ENCODE data around the gene DLGAP1. TPM values are rescaled to one million over a fixed set of nuclear protein-coding genes. Genes with fewer than 3 reads are reported as not detected.

The DLGAP1 gene
- total RNA-seq, 1 donor from 2014 or later: 3.7 TPM

DNA sequence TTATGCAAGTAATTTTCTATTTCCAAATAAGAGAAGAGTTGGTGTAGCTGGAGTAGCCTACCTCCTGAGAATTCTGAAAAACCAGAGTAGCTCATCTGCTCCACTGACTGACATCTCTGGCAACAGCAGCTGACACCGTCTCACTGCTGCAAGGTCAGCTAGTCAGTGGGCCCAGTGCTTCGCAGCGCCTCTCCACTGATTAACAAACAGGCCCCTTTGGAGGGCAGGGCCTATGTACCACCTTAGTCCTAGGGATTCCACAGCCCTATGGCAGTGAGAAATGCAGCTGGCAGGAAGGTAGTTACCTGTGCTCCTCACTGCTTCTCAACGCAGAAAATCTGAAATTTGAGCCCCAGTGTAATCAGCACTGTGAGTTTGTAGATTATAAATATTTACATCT is 97.5 kb downstream of the DLGAP1 start:
- Mint-ChIP-seq H3K9me3 (no peaks in the 10 kb centered on the region), H3K4me1 (ENCODE audit: unreplicated experiment) (peaks cover 3% of the 10 kb centered on the region), H3K4me3 (no peak overlapping the region), H3K27me3 (peaks cover 16% of the 10 kb centered on the region), H3K36me3 (no peaks in the 10 kb centered on the region), H3K27ac (no peak overlapping the region)
- TF ChIP-seq, protein P1, sequence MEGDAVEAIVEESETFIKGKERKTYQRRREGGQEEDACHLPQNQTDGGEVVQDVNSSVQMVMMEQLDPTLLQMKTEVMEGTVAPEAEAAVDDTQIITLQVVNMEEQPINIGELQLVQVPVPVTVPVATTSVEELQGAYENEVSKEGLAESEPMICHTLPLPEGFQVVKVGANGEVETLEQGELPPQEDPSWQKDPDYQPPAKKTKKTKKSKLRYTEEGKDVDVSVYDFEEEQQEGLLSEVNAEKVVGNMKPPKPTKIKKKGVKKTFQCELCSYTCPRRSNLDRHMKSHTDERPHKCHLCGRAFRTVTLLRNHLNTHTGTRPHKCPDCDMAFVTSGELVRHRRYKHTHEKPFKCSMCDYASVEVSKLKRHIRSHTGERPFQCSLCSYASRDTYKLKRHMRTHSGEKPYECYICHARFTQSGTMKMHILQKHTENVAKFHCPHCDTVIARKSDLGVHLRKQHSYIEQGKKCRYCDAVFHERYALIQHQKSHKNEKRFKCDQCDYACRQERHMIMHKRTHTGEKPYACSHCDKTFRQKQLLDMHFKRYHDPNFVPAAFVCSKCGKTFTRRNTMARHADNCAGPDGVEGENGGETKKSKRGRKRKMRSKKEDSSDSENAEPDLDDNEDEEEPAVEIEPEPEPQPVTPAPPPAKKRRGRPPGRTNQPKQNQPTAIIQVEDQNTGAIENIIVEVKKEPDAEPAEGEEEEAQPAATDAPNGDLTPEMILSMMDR (conservative IDR thresholded peaks at IDR 0.05): no peak
- DNase-seq (ENCODE audit: extremely low spot score, unreplicated experiment): no peak

DNA sequence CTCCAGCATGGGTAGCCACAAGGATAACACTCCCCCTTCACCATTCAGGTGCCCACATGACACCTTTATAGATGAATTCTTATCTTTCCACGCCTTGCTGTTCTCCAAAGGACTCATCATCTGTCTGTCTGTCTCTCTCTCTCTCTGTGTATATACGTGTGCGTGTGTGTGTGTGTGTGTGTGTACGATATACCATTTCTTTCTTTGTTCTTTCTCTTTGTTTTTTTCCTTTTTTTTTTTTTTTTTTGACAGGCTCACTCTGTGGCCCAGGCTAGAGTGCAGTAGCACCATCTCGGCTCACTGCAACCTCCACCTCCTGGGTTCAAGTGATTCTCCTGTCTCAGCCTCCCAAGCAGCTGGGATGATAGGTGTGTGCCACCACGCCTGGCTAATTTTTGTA is 98.2 kb downstream of the DLGAP1 start:
- Mint-ChIP-seq H3K36me3 (no peaks in the 10 kb centered on the region), H3K4me3 (no peak overlapping the region), H3K27ac (no peak overlapping the region), H3K4me1 (ENCODE audit: unreplicated experiment) (peaks cover 3% of the 10 kb centered on the region), H3K27me3 (peaks cover 21% of the 10 kb centered on the region), H3K9me3 (no peaks in the 10 kb centered on the region)
- TF ChIP-seq, protein P1 (conservative IDR thresholded peaks at IDR 0.05): no peak
- DNase-seq (ENCODE audit: extremely low spot score, unreplicated experiment): no peak

DNA sequence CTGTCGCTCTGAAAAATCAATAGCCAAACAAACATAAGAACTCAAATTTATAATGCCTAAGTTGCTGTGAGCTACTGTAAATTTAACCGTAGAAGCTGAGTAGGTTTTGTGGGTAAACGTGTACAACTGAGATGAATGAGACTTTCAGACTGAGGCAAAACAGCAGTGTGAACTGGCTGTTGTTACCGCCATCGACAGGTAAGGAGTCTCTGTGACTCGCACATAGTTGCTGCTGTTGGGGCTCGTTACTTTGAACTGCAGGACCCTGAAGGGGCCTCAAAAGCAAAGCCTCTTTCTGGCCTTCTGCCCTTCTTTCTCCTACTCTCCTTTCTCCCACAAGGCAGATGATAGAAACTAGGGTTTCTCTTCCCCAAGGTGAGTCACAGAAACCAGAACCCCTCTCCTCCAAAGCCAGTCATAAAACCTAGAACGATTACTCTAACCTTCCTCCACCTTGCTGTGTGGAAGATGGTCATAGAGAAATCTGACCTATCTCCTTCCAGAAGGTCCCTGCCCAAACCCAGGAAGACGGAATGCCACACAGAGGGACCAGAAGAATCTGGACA is 101.2 kb downstream of the DLGAP1 start:
- Mint-ChIP-seq H3K4me1 (ENCODE audit: unreplicated experiment) (peaks cover 3% of the 10 kb centered on the region), H3K4me3 (no peak overlapping the region), H3K27ac (no peak overlapping the region), H3K27me3 (peaks cover 21% of the 10 kb centered on the region), H3K36me3 (no peaks in the 10 kb centered on the region), H3K9me3 (no peaks in the 10 kb centered on the region)
- DNase-seq (ENCODE audit: extremely low spot score, unreplicated experiment): no peak
- TF ChIP-seq, protein P1 (conservative IDR thresholded peaks at IDR 0.05): no peak

DNA sequence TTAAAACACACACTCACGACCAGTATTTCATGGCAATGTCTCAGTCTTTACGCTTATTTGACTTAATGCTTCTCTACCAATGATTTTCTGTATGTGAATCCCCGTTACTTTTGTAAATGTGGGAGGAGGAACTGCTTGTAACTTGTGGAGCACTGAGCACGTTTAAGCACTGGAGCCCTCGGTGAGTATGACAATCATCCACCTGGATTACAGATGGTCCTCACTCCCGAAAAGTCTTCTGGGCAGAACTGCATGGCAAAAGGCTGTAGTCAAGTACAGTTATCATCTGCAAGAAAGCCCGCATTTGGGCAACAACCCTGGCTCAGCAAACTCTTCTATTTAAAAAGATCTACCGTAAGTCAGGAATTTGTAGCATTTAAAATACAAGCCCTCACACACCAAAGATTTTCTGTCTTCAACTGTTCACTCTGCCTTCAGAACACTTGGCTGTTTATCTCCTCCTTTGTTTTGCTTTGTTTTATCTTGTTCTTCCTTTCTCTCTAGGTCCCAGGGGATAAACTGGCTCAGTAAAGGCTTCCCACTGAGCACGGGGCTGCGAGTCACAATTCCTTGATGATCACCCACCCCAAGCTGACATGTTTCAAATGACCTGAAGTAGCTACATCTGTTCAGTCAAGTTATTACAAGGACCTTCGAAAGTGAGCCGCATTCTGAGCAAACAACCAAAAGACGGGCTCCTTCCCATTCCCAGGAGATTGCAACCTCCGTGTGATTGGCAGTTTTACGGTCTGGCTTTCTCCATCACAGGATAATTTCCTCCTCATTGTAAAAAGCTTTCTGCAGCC is 102.2 kb downstream of the DLGAP1 start:
- no peaks in the 10 kb centered on the region for H3K9me3 Mint-ChIP-seq
- no peaks in the 10 kb centered on the region for H3K36me3 Mint-ChIP-seq
- TF ChIP-seq, protein P1 (conservative IDR thresholded peaks at IDR 0.05): no peak
- DNase-seq (ENCODE audit: extremely low spot score, unreplicated experiment): no peak
- H3K4me1 Mint-ChIP-seq (ENCODE audit: unreplicated experiment): peaks cover 3% of the 10 kb centered on the region
- no peak overlapping the region for H3K4me3 Mint-ChIP-seq
- peaks cover 21% of the 10 kb centered on the region for H3K27me3 Mint-ChIP-seq
- H3K27ac Mint-ChIP-seq: no peak overlapping the region

DNA sequence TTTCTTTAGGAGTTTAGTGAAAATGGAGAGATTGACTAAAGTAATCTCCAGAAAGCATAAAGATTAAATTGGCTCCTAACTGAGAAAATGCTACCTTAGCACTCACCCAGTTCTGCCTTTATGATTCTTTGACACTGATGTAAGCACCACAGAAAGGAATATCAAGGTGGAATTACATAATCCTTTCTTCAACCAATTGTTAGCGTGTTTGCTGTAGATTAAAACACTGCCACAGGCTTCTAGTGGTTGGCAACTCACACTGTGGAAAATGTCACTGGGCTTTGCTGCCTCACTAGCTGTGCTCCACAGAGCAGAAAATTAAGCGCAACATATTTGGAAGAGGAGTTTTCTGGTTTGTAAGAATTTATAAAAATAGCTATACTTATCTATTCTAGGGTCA is 104.1 kb downstream of the DLGAP1 start:
- DNase-seq (ENCODE audit: extremely low spot score, unreplicated experiment): no peak
- Mint-ChIP-seq H3K4me3 (no peak overlapping the region), H3K36me3 (no peaks in the 10 kb centered on the region), H3K27ac (no peak overlapping the region), H3K27me3 (peaks cover 21% of the 10 kb centered on the region), H3K4me1 (ENCODE audit: unreplicated experiment) (peaks cover 3% of the 10 kb centered on the region), H3K9me3 (no peaks in the 10 kb centered on the region)
- TF ChIP-seq, protein P1 (conservative IDR thresholded peaks at IDR 0.05): no peak

All from type B pancreatic cell (in vitro differentiated cells).